ENCODE data around the gene DACT2. TPM values are rescaled to one million over a fixed set of nuclear protein-coding genes. Genes with fewer than 3 reads are reported as not detected.

The DACT2 gene
- total and polyA plus RNA-seq, 2 of the 8 experiments (the other 6 are each of a cell fraction or from before 2014, with no cell fraction given) = 2.9 to 3.1 TPM

- H3K27ac ChIP-seq (ENCODE audit: low read depth, low read length) = no peak overlapping the region
- H3K18ac ChIP-seq (ENCODE audit: extremely low read depth, low read length) = no peak overlapping the region
- H4K8ac ChIP-seq (ENCODE audit: extremely low read depth, insufficient read depth, low read length) = no peak overlapping the region
- 84% methylated on average over 7 of the region's 7 CpGs; no CpG with 5 or more reads in 1 of the 2 experiments for WGBS, 2 experiments (ENCODE audit: extremely low coverage in 1 of 2, insufficient coverage in 1 of 2, insufficient read length in 1 of 2, insufficient replicate concordance in 2 of 2, low coverage in 1 of 2, low lambda C conversion rate in 2 of 2, missing lambda C conversion rate in 1 of 2)
- no peak overlapping the region for H3K9ac ChIP-seq (replicated peaks in 1 of 4; ENCODE audit: extremely low read depth in 1 of 4, low read depth in 3 of 4, low read length in 3 of 4)
- H3K4me1 ChIP-seq (replicated peaks in 1 of 4; ENCODE audit: control insufficient read depth in 3 of 4, insufficient read depth in 4 of 4, low read length in 3 of 4) = no peaks in the 10 kb centered on the region; a peak in 1 of 7 replicates
- H3K14ac ChIP-seq (ENCODE audit: insufficient read length) = no peak overlapping the region
- no peak overlapping the region for H2BK15ac ChIP-seq (ENCODE audit: low read length)
- no peak overlapping the region for H3K4ac ChIP-seq (replicated peaks; ENCODE audit: insufficient read length, low read depth, low read length)
- no peaks in the 10 kb centered on the region for H3K36me3 ChIP-seq (ENCODE audit: control insufficient read depth in 2 of 4, insufficient read depth in 4 of 4, low read length in 3 of 4)
- H3K27me3 ChIP-seq (replicated peaks in 1 of 4; ENCODE audit: control insufficient read depth in 3 of 4, extremely low read depth in 1 of 4, insufficient read depth in 3 of 4, low read length in 3 of 4) = no peaks in the 10 kb centered on the region
- no peak overlapping the region for H4K5ac ChIP-seq (ENCODE audit: insufficient read length, low read depth, low read length)
- no peak overlapping the region for H3K56ac ChIP-seq (replicated peaks; ENCODE audit: insufficient read length, low read depth, low read length)
- H2BK20ac ChIP-seq (ENCODE audit: low read length) = no peak overlapping the region
- H2AK5ac ChIP-seq (ENCODE audit: low read depth, low read length) = no peak overlapping the region
- POLR2A ChIA-PET (ENCODE audit: partially characterized antibody) = no interaction called here
- no peak overlapping the region for H3K23ac ChIP-seq (ENCODE audit: insufficient read length)
- no peak overlapping the region for H2BK12ac ChIP-seq (ENCODE audit: low read depth, low read length)
- no peaks in the 10 kb centered on the region for H3K23me2 ChIP-seq (ENCODE audit: low read depth, low read length)
- CTCF ChIA-PET (ENCODE audit: partially characterized antibody) = interaction anchor here (1.1 kb wide), 1 partner anchor 80 kb away, joined by 3 read pairs; no protein-coding TSS in a partner anchor
- H4K91ac ChIP-seq (replicated peaks; ENCODE audit: insufficient read length, low read length) = no peak overlapping the region
- no peak overlapping the region for H3K4me3 ChIP-seq (ENCODE audit: extremely low read depth in 1 of 4, insufficient read depth in 2 of 4, low read depth in 3 of 4, low read length in 4 of 4)
- H2BK5ac ChIP-seq (ENCODE audit: low read depth, low read length) = no peak overlapping the region
- H3K79me2 ChIP-seq (ENCODE audit: control insufficient read depth in 1 of 2, insufficient read depth in 2 of 2, low read length in 2 of 2) = no peaks in the 10 kb centered on the region
- no peak for DNase-seq (ENCODE audit: low read depth in 1 of 2, low spot score in 2 of 2)
- no peaks in the 10 kb centered on the region for H4K20me1 ChIP-seq (replicated peaks in 1 of 2; ENCODE audit: control insufficient read depth in 1 of 2, insufficient read depth in 2 of 2, low read length in 2 of 2)
- no peak for FAIRE-seq
- no peaks in the 10 kb centered on the region for H3K9me3 ChIP-seq (ENCODE audit: insufficient read depth in 2 of 2, low read depth in 1 of 2, low read length in 1 of 2)
- no peak overlapping the region for H2AFZ ChIP-seq (ENCODE audit: low read length)
- 0 out of 2 replicates have a peak, but pooled peaks cover 2% of the 10 kb centered on the region for H3K79me1 ChIP-seq (ENCODE audit: low read depth, low read length)
- no peak overlapping the region for H3K4me2 ChIP-seq (ENCODE audit: insufficient read depth in 1 of 2, low read depth in 2 of 2, low read length in 2 of 2)
- no peak overlapping the region for H2BK120ac ChIP-seq (replicated peaks; ENCODE audit: low read depth, low read length)
- TF ChIP-seq POLR2A (IDR thresholded peaks at IDR 0.05; ENCODE audit: control extremely low read depth in 1 of 2, low read depth in 2 of 2, low read length in 2 of 2) (no peak), SIRT6 (IDR thresholded peaks at IDR 0.05; ENCODE audit: low read length) (no peak), CEBPB (IDR thresholded peaks at IDR 0.05; ENCODE audit: low read depth, low read length) (no peak), RNF2 (IDR thresholded peaks at IDR 0.05; ENCODE audit: borderline replicate concordance, low read depth, low read length, missing control alignments, poor library complexity, severe bottlenecking) (no peak), CBX5 (IDR thresholded peaks at IDR 0.05; ENCODE audit: low read depth, low read length) (no peak), JUND (IDR thresholded peaks at IDR 0.05; ENCODE audit: low read length) (no peak), BACH1 (IDR thresholded peaks at IDR 0.05; ENCODE audit: low read length) (no peak), YY1 (IDR thresholded peaks at IDR 0.05; ENCODE audit: low read depth, low read length) (no peak), USF2 (IDR thresholded peaks at IDR 0.05; ENCODE audit: low read length) (no peak), EGR1 (IDR thresholded peaks at IDR 0.05; ENCODE audit: borderline replicate concordance, low read depth, low read length) (no peak), RFX5 (IDR thresholded peaks at IDR 0.05; ENCODE audit: borderline replicate concordance, low read depth, low read length) (no peak), ASH2L (IDR thresholded peaks at IDR 0.05; ENCODE audit: low read length) (no peak), CBX8 (IDR thresholded peaks at IDR 0.05; ENCODE audit: borderline replicate concordance, low read depth, low read length) (no peak), SIX5 (IDR thresholded peaks at IDR 0.05; ENCODE audit: low read depth, low read length) (no peak), MAFK (IDR thresholded peaks at IDR 0.05; ENCODE audit: low read depth, low read length) (no peak)
These were observed 37.8 kb downstream of the DACT2 start for GRCh38 chr6:168281826-168282225.
